Spinal cord (tissue), 10 donors: Measurements from ENCODE around the gene SIN3B. TPM values are rescaled to one million over a fixed set of nuclear protein-coding genes. Genes with fewer than 3 reads are reported as not detected.

ENCODE experiments used
- DNase-seq, 6 donors: peaks; one replicate each; pipeline versions ENCODE4 v3.0.0 to v3.0.0-alpha.2; 2013 to 2015; ENCODE audit warnings: low spot score in 6 of 6, low read depth in 4 of 6
- H3K27ac ChIP-seq: one replicate; pipeline ENCODE4 v1.5.1; 2013; ENCODE audit warnings: low read depth, low read length, control low read depth
- H3K27me3 ChIP-seq: one replicate; pipeline ENCODE4 v1.6.1; 2013; ENCODE audit warnings: low read length; ENCODE audit not compliant: control insufficient read depth, insufficient read depth
- H3K36me3 ChIP-seq: one replicate; pipeline ENCODE4 v1.6.1; 2013; ENCODE audit warnings: low read length; ENCODE audit not compliant: control insufficient read depth, insufficient read depth
- H3K4me1 ChIP-seq: one replicate; pipeline ENCODE4 v1.6.1; 2013; ENCODE audit warnings: low read length; ENCODE audit not compliant: control insufficient read depth, insufficient read depth
- H3K4me3 ChIP-seq: one replicate; pipeline ENCODE4 v1.5.1; 2013; ENCODE audit warnings: low read depth, low read length, control low read depth
- H3K9me3 ChIP-seq: one replicate; pipeline ENCODE4 v1.6.1; 2013; ENCODE audit warnings: low read length; ENCODE audit not compliant: control insufficient read depth, insufficient read depth
- WGBS: methylation state at CpG from one replicate; pipeline ENCODE4 v1.1.5; 2013; ENCODE audit warnings: missing lambda C conversion rate; ENCODE audit not compliant: insufficient coverage; 5-methylcytosine and 5-hydroxymethylcytosine counted together
- long read RNA-seq, 4 donors: transcript quantifications; one replicate each; lab custom pipeline, GENCODE V29; 2026
- polyA plus RNA-seq, 2 donors: library from polyadenylated mRNA; unstranded; fragments of 120-200 nt; gene quantifications; one replicate each; pipeline ENCODE4 v1.2.1, GENCODE V29; 2013; ENCODE audit not compliant: insufficient read length in 2 of 2
- total RNA-seq, 2 donors: library from RNA; depleted of rRNA in 1 of 2; stranded (reverse); fragments of 120-200 nt in 1 of 2; fragments of >200 nt in 1 of 2; gene quantifications; one replicate each; pipeline versions ENCODE4 v1.2.3 to v1.2.4, GENCODE V29; 2013 to 2014
- donor health status: healthy.

SIN3B gene, protein sequence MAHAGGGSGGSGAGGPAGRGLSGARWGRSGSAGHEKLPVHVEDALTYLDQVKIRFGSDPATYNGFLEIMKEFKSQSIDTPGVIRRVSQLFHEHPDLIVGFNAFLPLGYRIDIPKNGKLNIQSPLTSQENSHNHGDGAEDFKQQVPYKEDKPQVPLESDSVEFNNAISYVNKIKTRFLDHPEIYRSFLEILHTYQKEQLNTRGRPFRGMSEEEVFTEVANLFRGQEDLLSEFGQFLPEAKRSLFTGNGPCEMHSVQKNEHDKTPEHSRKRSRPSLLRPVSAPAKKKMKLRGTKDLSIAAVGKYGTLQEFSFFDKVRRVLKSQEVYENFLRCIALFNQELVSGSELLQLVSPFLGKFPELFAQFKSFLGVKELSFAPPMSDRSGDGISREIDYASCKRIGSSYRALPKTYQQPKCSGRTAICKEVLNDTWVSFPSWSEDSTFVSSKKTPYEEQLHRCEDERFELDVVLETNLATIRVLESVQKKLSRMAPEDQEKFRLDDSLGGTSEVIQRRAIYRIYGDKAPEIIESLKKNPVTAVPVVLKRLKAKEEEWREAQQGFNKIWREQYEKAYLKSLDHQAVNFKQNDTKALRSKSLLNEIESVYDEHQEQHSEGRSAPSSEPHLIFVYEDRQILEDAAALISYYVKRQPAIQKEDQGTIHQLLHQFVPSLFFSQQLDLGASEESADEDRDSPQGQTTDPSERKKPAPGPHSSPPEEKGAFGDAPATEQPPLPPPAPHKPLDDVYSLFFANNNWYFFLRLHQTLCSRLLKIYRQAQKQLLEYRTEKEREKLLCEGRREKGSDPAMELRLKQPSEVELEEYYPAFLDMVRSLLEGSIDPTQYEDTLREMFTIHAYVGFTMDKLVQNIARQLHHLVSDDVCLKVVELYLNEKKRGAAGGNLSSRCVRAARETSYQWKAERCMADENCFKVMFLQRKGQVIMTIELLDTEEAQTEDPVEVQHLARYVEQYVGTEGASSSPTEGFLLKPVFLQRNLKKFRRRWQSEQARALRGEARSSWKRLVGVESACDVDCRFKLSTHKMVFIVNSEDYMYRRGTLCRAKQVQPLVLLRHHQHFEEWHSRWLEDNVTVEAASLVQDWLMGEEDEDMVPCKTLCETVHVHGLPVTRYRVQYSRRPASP
- 10 to 100 TPM; 33.5 to 38.0 TPM for total RNA-seq
- 100 to 1,000 TPM in 1 of 2 donors, 10 to 100 TPM in 1; 86.3 to 106 TPM for polyA plus RNA-seq
- long read RNA-seq, donor 1, full-length matches to known transcripts: 10 of 10 reads
- long read RNA-seq, donor 1, partial matches to known transcripts: 0 of 10 reads
- long read RNA-seq, donor 1, other reads (novel, unspliced or antisense): 0 of 10 reads
- long read RNA-seq, donor 2, partial matches to known transcripts: 7 of 11 reads
- long read RNA-seq, donor 2, other reads (novel, unspliced or antisense): 0 of 11 reads
- long read RNA-seq, donor 3, partial matches to known transcripts: 0 of 6 reads
- long read RNA-seq, donor 3, other reads (novel, unspliced or antisense): 0 of 6 reads
- long read RNA-seq, donor 4, partial matches to known transcripts: 6 of 12 reads
- long read RNA-seq, donor 4, other reads (novel, unspliced or antisense): 0 of 12 reads

DNA sequence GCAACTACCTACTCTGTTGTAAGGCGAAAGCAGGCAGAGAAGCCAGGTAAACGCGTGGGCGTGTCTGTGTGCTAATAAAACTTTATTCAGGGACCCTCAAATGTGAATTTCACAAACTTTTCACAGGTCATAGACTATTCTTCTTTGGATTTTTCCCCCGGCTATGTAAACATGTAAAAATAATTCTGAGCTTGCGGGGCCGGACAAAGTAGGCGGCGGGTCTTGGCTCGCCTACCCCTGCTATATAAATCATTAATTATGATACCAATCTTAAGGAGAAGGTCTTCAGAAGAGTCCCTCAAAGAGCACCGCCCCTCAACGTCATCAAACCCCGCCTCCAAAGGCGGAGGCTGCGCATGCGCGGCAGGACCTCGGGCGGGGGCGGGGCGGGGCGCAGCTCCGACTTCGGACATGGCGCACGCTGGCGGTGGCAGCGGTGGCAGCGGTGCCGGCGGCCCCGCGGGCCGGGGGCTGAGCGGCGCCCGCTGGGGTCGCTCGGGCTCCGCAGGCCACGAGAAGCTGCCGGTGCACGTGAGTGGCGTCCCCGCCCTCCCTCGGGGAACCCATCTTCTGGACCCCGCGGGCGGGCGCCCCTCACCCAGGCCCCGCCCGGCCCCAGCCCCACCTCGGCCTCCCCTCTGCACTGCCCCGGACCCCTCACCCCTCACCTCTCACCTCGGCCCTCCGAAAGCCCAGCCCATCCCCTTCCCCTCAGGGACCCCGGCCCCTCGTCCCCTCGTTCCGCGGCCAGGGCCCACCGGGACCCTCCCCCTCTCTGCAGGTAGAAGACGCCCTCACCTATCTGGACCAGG is at the start of gene SIN3B:
Gene SIN3B (plus strand): TSS at position 389 of the 812 bp plus-strand sequence. CDS start 23 bp downstream, at position 412.
- Histone ChIP-seq H3K4me1 (peaks cover 14% of the 10 kb centered on the region), H3K4me3 (peak within 1 kb of the TSS; percentile 73), H3K9me3 (no peaks in the 10 kb centered on the region), H3K27ac (no peak within 1 kb of the TSS), H3K36me3 (peaks cover 35% of the 10 kb centered on the region), H3K27me3 (no peaks in the 10 kb centered on the region)
- DNase-seq: peak; percentile 77 to 97 (median 85)
- 4% methylated on average over 46 of the region's 63 CpGs for WGBS

DNA sequence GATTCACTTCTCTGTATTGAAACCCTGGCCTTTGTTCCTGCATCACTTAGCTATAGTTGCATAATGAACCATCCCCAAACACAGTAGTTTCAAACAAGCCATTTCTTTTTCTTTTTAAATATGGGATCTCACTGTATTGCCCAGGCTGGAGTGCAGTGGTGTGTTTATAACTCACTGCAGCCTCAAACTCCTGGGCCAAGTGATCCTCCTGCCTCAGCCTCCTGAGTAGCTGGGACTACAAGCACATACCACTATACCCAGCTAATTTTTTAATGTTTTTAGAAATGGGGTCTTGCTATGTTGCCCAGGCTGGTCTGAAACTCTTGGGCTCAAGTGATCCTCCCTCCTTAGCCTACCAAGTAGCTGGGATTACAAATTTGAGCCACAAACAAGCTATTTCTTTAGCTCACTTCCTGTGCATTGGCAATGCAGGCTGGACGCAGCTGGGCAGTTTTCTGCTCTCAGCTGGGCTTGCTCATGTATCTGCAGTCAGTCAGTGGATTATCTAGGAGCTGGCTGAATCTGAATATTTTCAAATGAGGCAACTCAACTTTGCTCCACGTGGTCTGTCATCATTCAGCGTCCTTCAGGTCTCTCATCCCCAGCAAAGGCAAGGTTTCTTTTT is 49.5 kb upstream of the SIN3B start:
- Histone ChIP-seq H3K4me3 (no peak overlapping the region), H3K27ac (no peak overlapping the region), H3K9me3 (peaks cover 2% of the 10 kb centered on the region), H3K27me3 (no peaks in the 10 kb centered on the region), H3K4me1 (no peaks in the 10 kb centered on the region), H3K36me3 (no peaks in the 10 kb centered on the region)
- no peak for DNase-seq
- 59% methylated on average over 3 of the region's 3 CpGs for WGBS

DNA sequence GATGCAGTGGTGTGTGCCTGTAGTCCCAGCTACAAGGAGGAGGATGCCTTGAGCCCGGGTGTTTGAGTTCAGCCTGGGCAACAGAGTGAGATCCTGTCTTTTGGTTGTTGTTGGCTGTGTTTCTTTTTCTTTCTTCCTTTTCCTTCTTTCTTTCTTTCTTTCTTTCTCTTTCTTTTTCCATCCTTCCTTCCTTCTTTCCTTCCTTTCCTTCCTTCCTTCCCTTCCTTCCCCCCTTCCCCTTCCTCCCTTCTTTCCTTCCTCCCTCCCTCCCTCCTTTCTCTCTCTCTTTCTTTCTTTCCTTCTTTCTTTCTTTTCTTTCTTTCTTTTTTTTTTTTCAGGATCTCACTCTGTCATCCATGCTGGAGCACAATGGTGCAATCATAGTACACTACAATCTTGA is 46.5 kb upstream of the SIN3B start:
- DNase-seq: no peak
- Histone ChIP-seq H3K36me3 (no peaks in the 10 kb centered on the region), H3K9me3 (no peaks in the 10 kb centered on the region), H3K27ac (no peak overlapping the region), H3K27me3 (no peaks in the 10 kb centered on the region), H3K4me3 (no peak overlapping the region), H3K4me1 (no peaks in the 10 kb centered on the region)
- no CpG with 5 or more reads among the region's 1 CpG for WGBS

DNA sequence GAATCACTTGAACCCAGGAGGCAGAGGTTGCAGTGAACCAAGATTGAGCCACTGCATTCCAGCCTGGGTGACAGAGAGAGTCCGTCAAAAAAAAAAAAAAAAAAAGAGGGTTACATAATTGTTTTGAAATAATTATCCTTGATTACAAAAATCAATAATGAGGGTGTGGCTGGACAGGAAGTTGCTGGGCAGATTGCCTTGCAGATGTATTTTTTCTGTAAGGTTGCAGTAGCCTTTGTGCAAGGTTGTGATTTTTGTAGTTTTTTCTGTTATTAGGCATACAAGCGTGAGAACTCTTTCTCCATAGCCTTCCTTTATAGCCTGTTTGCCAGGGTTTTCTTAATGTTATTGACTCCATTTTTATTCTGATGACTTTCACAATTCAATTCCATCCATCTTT is 40.7 kb upstream of the SIN3B start:
- Histone ChIP-seq H3K27me3 (no peaks in the 10 kb centered on the region), H3K27ac (no peak overlapping the region), H3K36me3 (no peaks in the 10 kb centered on the region), H3K9me3 (peaks cover 8% of the 10 kb centered on the region), H3K4me1 (no peaks in the 10 kb centered on the region), H3K4me3 (no peak overlapping the region)
- DNase-seq: no peak
- WGBS: no CpG with 5 or more reads among the region's 2 CpGs

DNA sequence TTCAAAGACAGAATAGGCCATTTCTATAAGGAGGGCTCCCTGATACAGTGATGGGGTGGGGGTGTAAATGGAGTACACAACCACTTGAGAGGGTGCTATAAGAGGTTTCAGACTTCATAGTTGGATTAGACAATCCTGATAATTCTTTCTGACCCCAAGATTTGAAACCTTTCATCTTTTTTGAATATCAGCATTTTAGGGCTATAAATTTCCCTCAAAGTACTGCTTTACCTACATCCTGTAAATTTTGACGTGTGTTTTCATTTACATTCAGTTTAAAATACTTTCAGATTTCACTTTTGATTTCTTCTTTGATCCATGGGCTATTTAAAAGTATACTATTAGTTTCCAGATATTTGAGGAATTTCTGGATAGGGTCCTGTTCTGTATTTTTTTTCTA is 40.0 kb upstream of the SIN3B start:
- Histone ChIP-seq H3K9me3 (peaks cover 8% of the 10 kb centered on the region), H3K27me3 (no peaks in the 10 kb centered on the region), H3K36me3 (no peaks in the 10 kb centered on the region), H3K4me3 (no peak overlapping the region), H3K27ac (no peak overlapping the region), H3K4me1 (no peaks in the 10 kb centered on the region)
- DNase-seq: no peak
- WGBS: no CpG with 5 or more reads among the region's 1 CpG

DNA sequence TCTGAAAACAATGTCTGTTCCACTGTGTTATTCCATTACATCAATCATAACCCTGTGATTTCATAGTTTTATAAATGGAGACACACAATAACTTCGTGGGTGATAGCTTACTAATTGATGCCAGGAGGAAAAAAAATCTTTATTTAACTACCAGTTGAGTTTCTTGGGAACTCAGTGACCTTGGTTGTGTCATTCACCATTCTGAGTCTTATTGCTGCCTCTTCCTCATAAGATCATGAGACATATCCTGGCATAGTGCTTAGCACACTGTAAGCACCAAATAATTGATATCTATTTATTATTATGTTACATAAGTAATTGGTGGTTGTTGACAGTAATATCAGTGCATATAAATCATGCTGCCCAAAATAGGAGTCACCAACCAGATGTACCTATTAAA is 39.1 kb upstream of the SIN3B start:
- Histone ChIP-seq H3K27ac (no peak overlapping the region), H3K27me3 (no peaks in the 10 kb centered on the region), H3K4me1 (no peaks in the 10 kb centered on the region), H3K9me3 (peaks cover 8% of the 10 kb centered on the region), H3K36me3 (no peaks in the 10 kb centered on the region), H3K4me3 (no peak overlapping the region)
- DNase-seq: no peak
- whole genome bisulfite sequencing: no CpG with 5 or more reads among the region's 1 CpG

DNA sequence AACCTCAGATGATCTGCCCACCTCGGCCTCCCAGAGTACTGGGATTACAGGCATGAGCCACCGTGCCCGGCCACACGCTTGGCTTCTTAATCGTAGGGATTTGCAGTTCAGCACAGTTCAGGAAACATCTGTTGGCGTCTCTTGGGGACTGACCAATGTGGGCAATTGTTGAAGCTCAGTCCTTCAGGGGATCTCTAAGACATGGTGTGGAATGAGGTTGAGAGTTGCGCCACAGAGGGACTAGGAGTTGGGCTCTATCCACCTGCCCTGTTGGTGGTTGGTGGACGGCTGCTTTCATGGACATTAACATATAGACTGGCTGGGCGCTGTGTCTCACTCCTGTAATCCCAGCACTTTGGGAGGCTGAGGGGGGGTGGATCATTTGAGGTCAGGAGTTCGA is 37.3 kb upstream of the SIN3B start:
- Histone ChIP-seq H3K4me1 (no peaks in the 10 kb centered on the region), H3K27ac (no peak overlapping the region), H3K4me3 (no peak overlapping the region), H3K36me3 (no peaks in the 10 kb centered on the region), H3K27me3 (no peaks in the 10 kb centered on the region), H3K9me3 (peaks cover 8% of the 10 kb centered on the region)
- WGBS: 87% methylated on average over 9 of the region's 10 CpGs
- DNase-seq: no peak
